Measurements from ENCODE around the gene C20orf202. TPM values are rescaled to one million over a fixed set of nuclear protein-coding genes. Genes with fewer than 3 reads are reported as not detected.

Gene C20orf202
- polyA plus RNA-seq, 1 of the 3 experiments (the other 2 are of a cell fraction) = not detected

- Histone ChIP-seq H3K79me2 (ENCODE audit: insufficient read depth) (no peaks in the 10 kb centered on the region), H3K4me2 (no peak overlapping the region), H2AFZ (ENCODE audit: low read depth) (no peak overlapping the region), H3K27me3 (ENCODE audit: insufficient read depth) (no peaks in the 10 kb centered on the region), H3K9me3 (no peaks in the 10 kb centered on the region), H3K4me1 (ENCODE audit: control insufficient read depth in 1 of 2, insufficient read depth in 2 of 2, low read depth in 1 of 2, low read length in 1 of 2) (no peaks in the 10 kb centered on the region), H3K27ac (ENCODE audit: low read depth in 2 of 2, low read length in 1 of 2) (no peak overlapping the region), H3K4me3 (ENCODE audit: low read depth in 2 of 2, low read length in 1 of 2) (no peak overlapping the region), H3K9me2 (no peaks in the 10 kb centered on the region), H3K36me3 (replicated peaks in 1 of 2; ENCODE audit: control insufficient read depth in 1 of 2, insufficient read depth in 2 of 2, low read length in 1 of 2) (peaks cover 21 to 76% of the 10 kb centered on the region in 2 experiments), H4K20me1 (ENCODE audit: insufficient read depth) (no peaks in the 10 kb centered on the region; the same call in 1 of the 2 replicates), H3K9ac (no peak overlapping the region), H3F3A (replicated peaks; ENCODE audit: insufficient read depth) (no peaks in the 10 kb centered on the region)
- CTCF ChIA-PET = interaction anchor here (1.0 to 1.7 kb wide), 3 partner anchors 10 to 22 kb away, joined by 3 to 5 read pairs (median 3); no protein-coding TSS in a partner anchor
- TF ChIP-seq MXI1 (IDR thresholded peaks at IDR 0.05; ENCODE audit: low read depth, low read length) = no peak
- no peak for TF ChIP-seq TEAD4 (IDR thresholded peaks at IDR 0.05; ENCODE audit: borderline replicate concordance, insufficient read depth)
- no peak for TF ChIP-seq MAX (IDR thresholded peaks at IDR 0.05; ENCODE audit: low read depth)
- TF ChIP-seq NRF1 (IDR thresholded peaks at IDR 0.05; ENCODE audit: low read depth, low read length) = no peak
- TF ChIP-seq MEF2A (IDR thresholded peaks at IDR 0.05; ENCODE audit: borderline replicate concordance, low read depth) = no peak
- TF ChIP-seq RXRA (IDR thresholded peaks at IDR 0.05; ENCODE audit: borderline replicate concordance, low read depth) = no peak
- no peak for TF ChIP-seq SIN3A (IDR thresholded peaks at IDR 0.05; ENCODE audit: borderline replicate concordance, low read depth, low read length)
- TF ChIP-seq JUND (IDR thresholded peaks at IDR 0.05) = no peak
- POLR2A ChIA-PET = no interaction called here
- WGBS (ENCODE audit: low lambda C conversion rate) = 92% methylated on average over 5 of the region's 6 CpGs
- DNase-seq = no peak
Measured at GRCh38 chr20:1163105-1163504, 40.1 kb upstream of the C20orf202 start.

DNA sequence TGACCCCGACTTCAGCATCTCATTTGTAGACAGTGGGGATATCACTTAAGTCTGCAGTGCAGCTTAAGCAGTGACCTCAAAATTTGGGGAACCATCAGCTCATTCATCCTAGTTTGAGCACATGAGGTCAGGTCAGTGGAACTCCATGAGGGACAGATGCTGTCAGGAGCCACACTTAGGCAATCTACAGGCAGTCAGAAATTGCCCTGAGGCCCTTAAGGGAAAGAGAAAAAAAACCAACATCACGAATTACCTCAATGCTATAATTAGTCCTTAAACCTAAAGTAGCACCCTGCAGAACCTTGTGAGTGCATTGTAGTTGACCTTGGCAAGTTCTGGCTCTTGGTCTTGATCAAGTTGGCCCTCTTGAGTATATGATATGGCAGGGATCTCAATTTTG, 39.6 kb upstream of the C20orf202 start:
- H2AFZ ChIP-seq (ENCODE audit: low read depth) = no peak overlapping the region
- no peaks in the 10 kb centered on the region for H3F3A ChIP-seq (replicated peaks; ENCODE audit: insufficient read depth)
- H3K27me3 ChIP-seq (ENCODE audit: insufficient read depth) = no peaks in the 10 kb centered on the region
- 91% methylated on average over 1 of the region's 2 CpGs for WGBS (ENCODE audit: low lambda C conversion rate)
- CTCF ChIA-PET = interaction anchor here (1.2 to 1.7 kb wide), 2 partner anchors 14 to 22 kb away, joined by 3 to 5 read pairs; no protein-coding TSS in a partner anchor
- no peak overlapping the region for H3K9ac ChIP-seq
- no peak overlapping the region for H3K4me3 ChIP-seq (ENCODE audit: low read depth in 2 of 2, low read length in 1 of 2)
- H3K9me3 ChIP-seq = no peaks in the 10 kb centered on the region
- H3K36me3 ChIP-seq (replicated peaks in 1 of 2; ENCODE audit: control insufficient read depth in 1 of 2, insufficient read depth in 2 of 2, low read length in 1 of 2) = peaks cover 25 to 82% of the 10 kb centered on the region in 2 experiments
- no peaks in the 10 kb centered on the region; the same call in 1 of the 2 replicates for H4K20me1 ChIP-seq (ENCODE audit: insufficient read depth)
- H3K79me2 ChIP-seq (ENCODE audit: insufficient read depth) = no peaks in the 10 kb centered on the region
- POLR2A ChIA-PET = no interaction called here
- no peak overlapping the region for H3K27ac ChIP-seq (ENCODE audit: low read depth in 2 of 2, low read length in 1 of 2)
- no peaks in the 10 kb centered on the region for H3K4me1 ChIP-seq (ENCODE audit: control insufficient read depth in 1 of 2, insufficient read depth in 2 of 2, low read depth in 1 of 2, low read length in 1 of 2)
- TF ChIP-seq FOSL2 (IDR thresholded peaks at IDR 0.05; ENCODE audit: borderline replicate concordance, low read depth) (no peak), PBX3 (IDR thresholded peaks at IDR 0.05) (no peak), MEF2A (IDR thresholded peaks at IDR 0.05; ENCODE audit: borderline replicate concordance, low read depth) (no peak), IRF3 (IDR thresholded peaks at IDR 0.05; ENCODE audit: low read depth, low read length) (no peak), ZBTB33 (IDR thresholded peaks at IDR 0.05; ENCODE audit: borderline replicate concordance, low read depth) (no peak), GABPA (IDR thresholded peaks at IDR 0.05; ENCODE audit: low read depth) (no peak), TAF1 (IDR thresholded peaks at IDR 0.05; ENCODE audit: borderline replicate concordance, low read depth, low read length) (no peak)
- TF ChIP-seq, protein P1, sequence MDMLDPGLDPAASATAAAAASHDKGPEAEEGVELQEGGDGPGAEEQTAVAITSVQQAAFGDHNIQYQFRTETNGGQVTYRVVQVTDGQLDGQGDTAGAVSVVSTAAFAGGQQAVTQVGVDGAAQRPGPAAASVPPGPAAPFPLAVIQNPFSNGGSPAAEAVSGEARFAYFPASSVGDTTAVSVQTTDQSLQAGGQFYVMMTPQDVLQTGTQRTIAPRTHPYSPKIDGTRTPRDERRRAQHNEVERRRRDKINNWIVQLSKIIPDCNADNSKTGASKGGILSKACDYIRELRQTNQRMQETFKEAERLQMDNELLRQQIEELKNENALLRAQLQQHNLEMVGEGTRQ (IDR thresholded peaks at IDR 0.05; ENCODE audit: borderline replicate concordance, low read depth, low read length) = no peak
- no peak overlapping the region for H3K4me2 ChIP-seq
- no peak for DNase-seq
- H3K9me2 ChIP-seq = no peaks in the 10 kb centered on the region

Measured in SK-N-SH (cell line).